CD4-positive, CD25-positive, alpha-beta regulatory T cell (primary cell): ENCODE data around the gene GIMAP8. TPM values are rescaled to one million over a fixed set of nuclear protein-coding genes. Genes with fewer than 3 reads are reported as not detected.

Experiments used
- ATAC-seq, 2 donors: fragments of 150-1000 bp; cut with Tn5 transposase; one replicate each; pipeline ENCODE4 v1.10.0; 2021; ENCODE audit warnings: low read depth in 2 of 2, moderate number of reproducible peaks in 2 of 2, moderate library complexity in 1 of 2
- DNase-seq, 3 donors: peaks; one replicate each; pipeline versions ENCODE4 v3.0.0 to v3.0.0-alpha.2; 2012 to 2022; ENCODE audit warnings: mixed read lengths in 1 of 3
- H3K27ac ChIP-seq: one replicate; pipeline ENCODE4 v1.7.0; 2013; ENCODE audit warnings: mild to moderate bottlenecking, low read length; ENCODE audit not compliant: insufficient read depth, poor library complexity, severe bottlenecking
- H3K27me3 ChIP-seq: one replicate; pipeline ENCODE4 v1.7.0; 2013; ENCODE audit warnings: low read length; ENCODE audit not compliant: control insufficient read depth, insufficient read depth
- H3K36me3 ChIP-seq: one replicate; pipeline ENCODE4 v1.7.0; 2013; ENCODE audit warnings: mild to moderate bottlenecking, low read length, moderate library complexity; ENCODE audit not compliant: control insufficient read depth, insufficient read depth
- H3K4me1 ChIP-seq: 2 replicates; pipeline ENCODE4 v1.7.0; 2013; ENCODE audit warnings: mild to moderate bottlenecking, low read length; ENCODE audit not compliant: insufficient read depth, control insufficient read depth, poor library complexity, severe bottlenecking
- H3K4me3 ChIP-seq: one replicate; pipeline ENCODE4 v1.7.0; 2013; ENCODE audit warnings: low read depth, mild to moderate bottlenecking, low read length, moderate library complexity
- H3K9me3 ChIP-seq, 2 experiments: 1 replicate in 1 of 2; 2 replicates in 1 of 2; pipeline ENCODE4 v1.7.0; 2013; ENCODE audit warnings: low read length in 2 of 2, mild to moderate bottlenecking in 1 of 2, moderate library complexity in 1 of 2; ENCODE audit not compliant: control insufficient read depth in 2 of 2
- H3K27ac Mint-ChIP-seq, 3 donors: one replicate each; pipeline ENCODE4 v1.8.0; 2020 to 2022; ENCODE audit warnings: mild to moderate bottlenecking in 3 of 3, mixed read lengths in 3 of 3, moderate library complexity in 2 of 3
- H3K27me3 Mint-ChIP-seq: one replicate; pipeline ENCODE4 v1.8.0; 2022; ENCODE audit warnings: mild to moderate bottlenecking, mixed read lengths
- H3K36me3 Mint-ChIP-seq: one replicate; pipeline ENCODE4 v1.8.0; 2020; ENCODE audit warnings: mixed read lengths
- H3K4me1 Mint-ChIP-seq, 4 donors: one replicate each; pipeline ENCODE4 v1.8.0; 2020 to 2022; ENCODE audit warnings: mixed read lengths in 4 of 4, mild to moderate bottlenecking in 1 of 4
- H3K4me3 Mint-ChIP-seq, 4 donors: one replicate each; pipeline ENCODE4 v1.8.0; 2020 to 2022; ENCODE audit warnings: mild to moderate bottlenecking in 4 of 4, mixed read lengths in 4 of 4, moderate library complexity in 3 of 4
- H3K9me3 Mint-ChIP-seq, 7 donors: one replicate each; pipeline ENCODE4 v1.8.0; 2020 to 2022; ENCODE audit warnings: mixed read lengths in 7 of 7, mild to moderate bottlenecking in 3 of 7, moderate library complexity in 2 of 7
- polyA plus RNA-seq, 4 donors: library from polyadenylated mRNA; unstranded; fragments of 300-500 nt; fragmentation: Illumina TruSeq; gene quantifications; one replicate each; pipeline ENCODE4 v1.2.3, GENCODE V29; 2021
- total RNA-seq: library from RNA; stranded (reverse); gene quantifications from one replicate; pipeline ENCODE4 v1.2.3, GENCODE V29; 2022

The GIMAP8 gene
- total and polyA plus RNA-seq, 5 donors from 2014 or later = 8.0 to 30.8 (median 15.1) TPM

DNA sequence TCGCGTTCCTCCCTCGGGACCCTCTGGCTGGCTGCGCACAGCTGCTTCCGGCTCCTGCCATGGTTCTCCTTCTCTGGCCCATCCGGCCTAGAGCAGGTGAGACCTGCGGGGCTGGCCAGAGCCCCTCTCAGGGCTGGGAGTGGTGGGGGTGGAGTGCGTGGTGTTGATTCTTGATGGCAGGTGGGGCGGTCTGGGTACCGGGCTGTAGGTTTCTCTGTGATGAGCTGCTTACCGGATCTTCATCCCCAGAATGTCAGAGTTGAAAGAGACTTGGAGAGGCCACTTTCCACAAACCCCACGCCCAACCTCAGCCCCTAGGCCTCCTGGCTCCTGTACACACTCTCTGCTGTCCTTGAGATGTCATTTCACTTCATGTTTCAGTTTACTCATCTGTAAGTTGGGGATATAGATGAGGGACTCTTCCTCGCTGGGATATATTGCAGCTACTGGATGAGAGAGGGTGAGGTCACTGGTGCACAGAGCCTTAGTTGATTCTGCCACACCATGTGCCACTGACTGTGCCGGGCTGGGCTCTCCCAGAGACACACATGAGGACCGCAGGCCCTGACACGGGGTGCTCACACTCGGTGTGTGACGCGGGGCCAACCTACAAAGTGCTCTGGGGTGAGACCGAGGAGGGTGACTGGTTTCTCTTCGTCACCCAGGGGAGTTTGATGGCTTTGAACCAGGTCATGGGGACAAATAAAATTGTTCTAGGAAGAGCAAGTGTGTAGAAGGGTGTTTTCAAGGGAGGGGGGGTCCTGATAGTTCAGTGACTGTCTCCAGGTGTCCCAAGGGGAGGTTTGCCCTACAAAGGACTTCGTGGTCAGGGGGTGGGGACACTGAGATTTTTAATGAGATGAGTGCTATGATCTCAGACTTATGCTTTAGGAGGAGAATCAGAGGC is 41.8 kb upstream of the GIMAP8 start:
- peak overlapping the region; percentile 35 to 85 (median 64) for H3K4me3 Mint-ChIP-seq
- H3K4me1 Mint-ChIP-seq = peaks cover 0 to 38% (median 26%) of the 10 kb centered on the region in 4 donors
- H3K9me3 ChIP-seq = no peaks in the 10 kb centered on the region
- peaks cover 20% of the 10 kb centered on the region for H3K36me3 ChIP-seq
- H3K36me3 Mint-ChIP-seq = peaks cover 23% of the 10 kb centered on the region
- H3K27ac Mint-ChIP-seq = peak overlapping the region; percentile 82 to 93 (median 90)
- no peak overlapping the region for H3K4me3 ChIP-seq
- peak overlapping the region; percentile 23 for H3K27ac ChIP-seq
- peaks cover 9% of the 10 kb centered on the region for H3K27me3 Mint-ChIP-seq
- DNase-seq = no peak
- H3K4me1 ChIP-seq = peaks cover 32% of the 10 kb centered on the region
- peaks cover 0 to 2% (median 0%) of the 10 kb centered on the region in 7 donors for H3K9me3 Mint-ChIP-seq
- H3K27me3 ChIP-seq = no peaks in the 10 kb centered on the region
- peak in 1 of 2 donors; percentile 6 for ATAC-seq

- Histone ChIP-seq H3K4me3 (no peak overlapping the region), H3K36me3 (peaks cover 20% of the 10 kb centered on the region), H3K9me3 (no peaks in the 10 kb centered on the region), H3K27ac (peak overlapping the region; percentile 23), H3K27me3 (no peaks in the 10 kb centered on the region), H3K4me1 (peaks cover 23% of the 10 kb centered on the region)
- H3K36me3 Mint-ChIP-seq = peaks cover 23% of the 10 kb centered on the region
- H3K4me1 Mint-ChIP-seq = peaks cover 0 to 32% (median 19%) of the 10 kb centered on the region in 4 donors
- peaks cover 0 to 2% (median 0%) of the 10 kb centered on the region in 7 donors for H3K9me3 Mint-ChIP-seq
- DNase-seq = no peak
- peak overlapping the region in 2 of 3 donors; percentile 82 to 90 for H3K27ac Mint-ChIP-seq
- H3K4me3 Mint-ChIP-seq = peak overlapping the region in 3 of 4 donors; percentile 35 to 85 (median 50)
- H3K27me3 Mint-ChIP-seq = peaks cover 9% of the 10 kb centered on the region
- no peak for ATAC-seq
Measured at GRCh38 chr7:150409300-150410030, 41.0 kb upstream of the GIMAP8 start.

- H3K4me3 Mint-ChIP-seq = no peak overlapping the region
- Histone ChIP-seq H3K4me3 (no peak overlapping the region), H3K27ac (no peak overlapping the region), H3K27me3 (no peaks in the 10 kb centered on the region), H3K4me1 (peaks cover 18% of the 10 kb centered on the region), H3K9me3 (no peaks in the 10 kb centered on the region), H3K36me3 (peaks cover 20% of the 10 kb centered on the region)
- no peak for ATAC-seq
- H3K4me1 Mint-ChIP-seq = peaks cover 0 to 32% (median 17%) of the 10 kb centered on the region in 4 donors
- H3K27me3 Mint-ChIP-seq = peaks cover 9% of the 10 kb centered on the region
- peak overlapping the region in 2 of 3 donors; percentile 53 to 65 for H3K27ac Mint-ChIP-seq
- peaks cover 23% of the 10 kb centered on the region for H3K36me3 Mint-ChIP-seq
- DNase-seq = no peak
- peaks cover 0 to 2% (median 0%) of the 10 kb centered on the region in 7 donors for H3K9me3 Mint-ChIP-seq
Measured at GRCh38 chr7:150410131-150410530, 40.3 kb upstream of the GIMAP8 start.

- Mint-ChIP-seq H3K4me3 (peak overlapping the region in 1 of 4 donors; percentile 58), H3K36me3 (peaks cover 23% of the 10 kb centered on the region), H3K9me3 (peaks cover 0 to 2% (median 0%) of the 10 kb centered on the region in 7 donors), H3K4me1 (peaks cover 0 to 28% (median 16%) of the 10 kb centered on the region in 4 donors), H3K27me3 (peaks cover 6% of the 10 kb centered on the region), H3K27ac (peak overlapping the region in 2 of 3 donors; percentile 53 to 65)
- ATAC-seq = no peak
- Histone ChIP-seq H3K27ac (peak overlapping the region; percentile 7), H3K36me3 (peaks cover 20% of the 10 kb centered on the region), H3K4me3 (no peak overlapping the region), H3K27me3 (no peaks in the 10 kb centered on the region), H3K4me1 (peaks cover 15% of the 10 kb centered on the region), H3K9me3 (no peaks in the 10 kb centered on the region)
- no peak for DNase-seq
Measured at GRCh38 chr7:150410680-150411346, 39.6 kb upstream of the GIMAP8 start.

DNA sequence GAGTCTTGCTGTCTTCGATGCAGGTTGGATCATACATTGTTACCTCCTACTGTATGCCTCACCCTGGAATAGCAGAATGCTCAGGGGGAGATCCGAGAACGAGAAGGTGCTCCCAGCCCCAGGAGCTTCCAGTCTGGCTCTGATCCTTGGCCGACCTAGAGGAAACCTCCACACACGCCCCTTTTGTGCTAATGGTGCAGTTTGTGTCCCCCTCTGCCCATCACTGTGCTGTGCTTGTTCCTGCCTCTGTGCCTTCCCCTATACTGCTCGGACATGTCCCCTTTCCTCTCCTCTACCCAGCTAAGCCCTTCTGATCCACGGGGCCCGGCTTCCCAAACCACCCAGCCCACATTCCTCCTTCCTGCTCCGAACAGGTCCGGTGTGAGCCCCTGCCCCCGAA is 38.8 kb upstream of the GIMAP8 start:
- H3K4me3 ChIP-seq = no peak overlapping the region
- H3K4me1 Mint-ChIP-seq = peaks cover 0 to 20% (median 12%) of the 10 kb centered on the region in 4 donors
- ATAC-seq (no peak), DNase-seq (no peak)
- peaks cover 0 to 2% (median 0%) of the 10 kb centered on the region in 7 donors for H3K9me3 Mint-ChIP-seq
- peaks cover 20% of the 10 kb centered on the region for H3K36me3 ChIP-seq
- H3K9me3 ChIP-seq = no peaks in the 10 kb centered on the region
- H3K36me3 Mint-ChIP-seq = peaks cover 23% of the 10 kb centered on the region
- no peak overlapping the region for H3K4me3 Mint-ChIP-seq
- H3K27ac Mint-ChIP-seq = peak overlapping the region; percentile 42 to 79 (median 65)
- no peak overlapping the region for H3K27ac ChIP-seq
- no peaks in the 10 kb centered on the region for H3K27me3 ChIP-seq
- H3K4me1 ChIP-seq = peaks cover 7% of the 10 kb centered on the region
- no peaks in the 10 kb centered on the region for H3K27me3 Mint-ChIP-seq

DNA sequence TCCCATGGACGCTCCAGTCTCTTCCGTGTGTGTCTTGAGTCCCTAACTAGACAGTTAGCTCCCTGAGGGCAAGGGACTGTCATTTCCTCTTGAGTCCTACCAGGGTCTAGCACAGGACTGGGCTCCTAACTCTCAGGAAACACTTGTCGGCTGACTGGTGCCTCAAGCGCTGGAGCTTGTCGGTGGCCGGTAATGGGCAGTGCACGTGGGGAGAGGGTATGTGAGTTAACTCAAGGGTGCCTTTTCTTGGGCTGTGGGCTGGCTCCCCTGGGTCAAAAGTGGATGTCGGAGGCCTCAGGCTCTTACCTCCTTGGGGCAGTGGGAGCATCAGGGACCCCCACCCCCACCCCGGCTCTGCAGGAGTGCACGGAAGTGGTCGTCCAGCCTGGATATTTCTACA is 38.4 kb upstream of the GIMAP8 start:
- Mint-ChIP-seq H3K36me3 (peaks cover 22% of the 10 kb centered on the region), H3K27me3 (no peaks in the 10 kb centered on the region), H3K4me1 (peaks cover 0 to 17% (median 9%) of the 10 kb centered on the region in 4 donors), H3K4me3 (no peak overlapping the region), H3K27ac (peak overlapping the region in 2 of 3 donors; percentile 65 to 79), H3K9me3 (peaks cover 0 to 2% (median 0%) of the 10 kb centered on the region in 7 donors)
- no peaks in the 10 kb centered on the region for H3K27me3 ChIP-seq
- no peak overlapping the region for H3K27ac ChIP-seq
- peaks cover 3% of the 10 kb centered on the region for H3K4me1 ChIP-seq
- H3K4me3 ChIP-seq = no peak overlapping the region
- no peak for ATAC-seq
- H3K36me3 ChIP-seq = peaks cover 20% of the 10 kb centered on the region
- H3K9me3 ChIP-seq = no peaks in the 10 kb centered on the region
- no peak for DNase-seq
